IMR-90 (cell line): ENCODE results near the gene ACCSL. TPM values are rescaled to one million over a fixed set of nuclear protein-coding genes. Genes with fewer than 3 reads are reported as not detected.

Experiments
- ATAC-seq: fragments of 200-7000 bp; cut with Tn5 transposase; 2 replicates; pipeline ENCODE4 v1.9.1; 2020; ENCODE audit warnings: low read depth, mild to moderate bottlenecking, moderate library complexity
- BruUV-seq: library from RNA; stranded (reverse); fragments of 400-500 nt; replicated peaks from 2 replicates; lab custom pipeline; 2021; lab: Mats Ljungman, UMichigan
- CTCF ChIA-PET: fragments of 300-600 bp; formaldehyde crosslinking; extraction: SDS; loops from one replicate; lab custom pipeline; 2021; ENCODE audit warnings: antibody characterized with exemption; lab: Yijun Ruan, JAX
- POLR2A ChIA-PET: fragments of 300-600 bp; sonication (Branson Sonifier 250); formaldehyde crosslinking; loops from one replicate; lab custom pipeline; 2022; ENCODE audit warnings: antibody characterized with exemption; ENCODE audit not compliant: unreplicated experiment; lab: Charles Lee
- DNase-seq: peaks from one replicate; pipeline ENCODE4 v3.0.0; 2013
- H2AFZ ChIP-seq: replicated peaks from 2 replicates; pipeline ENCODE3; 2013; ENCODE audit warnings: low read length, mild to moderate bottlenecking; ENCODE audit not compliant: poor library complexity
- H2AK5ac ChIP-seq: 2 replicates; pipeline ENCODE4 v1.6.1; 2013; ENCODE audit warnings: low read depth, low read length, inconsistent platforms
- H2AK9ac ChIP-seq: replicated peaks from 2 replicates; pipeline ENCODE3; 2013; ENCODE audit warnings: mild to moderate bottlenecking, low read depth, low read length, moderate library complexity; ENCODE audit not compliant: poor library complexity
- H2BK120ac ChIP-seq: 2 replicates; pipeline ENCODE4 v1.6.1; 2013; ENCODE audit warnings: low read depth, low read length, inconsistent platforms
- H2BK15ac ChIP-seq: 3 replicates; pipeline ENCODE4 v1.6.1; 2013; ENCODE audit warnings: low read depth, low read length, inconsistent platforms
- H2BK20ac ChIP-seq: 2 replicates; pipeline ENCODE4 v1.6.1; 2013; ENCODE audit warnings: low read depth, mild to moderate bottlenecking, inconsistent platforms, low read length, moderate library complexity
- H2BK5ac ChIP-seq: 2 replicates; pipeline ENCODE4 v1.6.1; 2013; ENCODE audit warnings: mild to moderate bottlenecking, low read depth, low read length, inconsistent platforms; ENCODE audit not compliant: poor library complexity, severe bottlenecking
- H3K14ac ChIP-seq: replicated peaks from 2 replicates; pipeline ENCODE4 v1.6.1; 2013; ENCODE audit warnings: low read depth, low read length, inconsistent platforms
- H3K18ac ChIP-seq: 2 replicates; pipeline ENCODE4 v1.6.1; 2013; ENCODE audit warnings: low read depth, low read length, control low read depth
- H3K23ac ChIP-seq: 2 replicates; pipeline ENCODE4 v1.6.1; 2013; ENCODE audit warnings: low read depth, low read length, inconsistent platforms
- H3K27ac ChIP-seq: 2 replicates; pipeline ENCODE4 v1.5.1; 2013; ENCODE audit warnings: mild to moderate bottlenecking, control low read depth, low read length; ENCODE audit not compliant: insufficient read depth
- H3K27me3 ChIP-seq: 2 replicates; pipeline ENCODE4 v1.6.1; 2013; ENCODE audit warnings: low read length; ENCODE audit not compliant: control insufficient read depth, insufficient read depth
- H3K36me3 ChIP-seq: 2 replicates; pipeline ENCODE4 v1.6.1; 2013; ENCODE audit warnings: low read length, mixed read lengths; ENCODE audit not compliant: control insufficient read depth, insufficient read depth
- H3K4ac ChIP-seq: 2 replicates; pipeline ENCODE4 v1.6.1; 2013; ENCODE audit warnings: low read depth, low read length, inconsistent platforms
- H3K4me1 ChIP-seq: 2 replicates; pipeline ENCODE4 v1.6.1; 2013; ENCODE audit warnings: low read length, mixed read lengths; ENCODE audit not compliant: control insufficient read depth, insufficient read depth
- H3K4me2 ChIP-seq: 2 replicates; pipeline ENCODE4 v1.6.1; 2013; ENCODE audit warnings: low read depth, mild to moderate bottlenecking, control low read depth, low read length, moderate library complexity
- H3K4me3 ChIP-seq: 2 replicates; pipeline ENCODE4 v1.5.1; 2013; ENCODE audit warnings: low read depth, mild to moderate bottlenecking, control low read depth, low read length, moderate library complexity; ENCODE audit not compliant: insufficient read depth
- H3K56ac ChIP-seq: 2 replicates; pipeline ENCODE4 v1.6.1; 2013; ENCODE audit warnings: low read length, inconsistent platforms; ENCODE audit not compliant: insufficient read depth; ENCODE audit errors: extremely low read depth
- H3K79me1 ChIP-seq, 2 experiments: 2 replicates each; pipeline ENCODE4 v1.6.1; 2013; ENCODE audit warnings: low read length in 2 of 2, inconsistent platforms in 1 of 2, low read depth in 1 of 2
- H3K9ac ChIP-seq: 2 replicates; pipeline ENCODE4 v1.6.1; 2013; ENCODE audit warnings: low read depth, low read length, control low read depth
- H3K9me1 ChIP-seq: 2 replicates; pipeline ENCODE4 v1.6.1; 2013; ENCODE audit warnings: low read length, inconsistent platforms; ENCODE audit not compliant: insufficient read depth
- H3K9me3 ChIP-seq: 2 replicates; pipeline ENCODE4 v1.6.1; 2013; ENCODE audit warnings: low read length; ENCODE audit not compliant: control insufficient read depth, insufficient read depth
- H4K20me1 ChIP-seq: 2 replicates; pipeline ENCODE4 v1.6.1; 2013; ENCODE audit warnings: low read length, inconsistent platforms; ENCODE audit not compliant: insufficient read depth
- H4K5ac ChIP-seq: 2 replicates; pipeline ENCODE4 v1.6.1; 2013; ENCODE audit warnings: mild to moderate bottlenecking, low read depth, low read length, control low read depth
- H4K8ac ChIP-seq, 2 experiments: 2 replicates each; pipeline ENCODE4 v1.6.1; 2013; ENCODE audit warnings: low read depth in 2 of 2, low read length in 2 of 2, control low read depth in 1 of 2, inconsistent platforms in 1 of 2
- H4K91ac ChIP-seq: 2 replicates; pipeline ENCODE4 v1.6.1; 2013; ENCODE audit warnings: low read depth, low read length, inconsistent platforms; ENCODE audit not compliant: insufficient read depth
- CHD1 ChIP-seq: IDR thresholded peaks from 2 replicates; pipeline ENCODE4 v1.6.1; 2012; ENCODE audit warnings: low read depth, low read length, improper control_type of control experiment
- MAZ ChIP-seq: IDR thresholded peaks from 2 replicates; pipeline ENCODE4 v1.6.1; 2012; ENCODE audit warnings: low read depth, mild to moderate bottlenecking, low read length, improper control_type of control experiment, moderate library complexity, borderline replicate concordance
- NFE2L2 ChIP-seq: fragments of 150-350 bp; IDR thresholded peaks from 2 replicates; pipeline ENCODE4 v1.6.1; 2016; ENCODE audit warnings: low read depth, mild to moderate bottlenecking, low read length
- WGBS, 2 experiments: methylation state at CpG; one replicate each; pipeline versions ENCODE4 v1.1.5 to v1.1.7; 2013; ENCODE audit warnings: missing lambda C conversion rate in 2 of 2; ENCODE audit not compliant: insufficient read length in 1 of 2; ENCODE audit errors: extremely low coverage in 2 of 2; 5-methylcytosine and 5-hydroxymethylcytosine counted together
- dilution Hi-C: fragments of 300-500 bp; cut with HindIII; formaldehyde crosslinking; loops from one replicate; pipeline ENCODE4 v1.14.3; 2018; ENCODE audit warnings: low sequenced_read_pairs; ENCODE audit not compliant: unreplicated experiment
- in situ Hi-C: fragments of 300-500 bp; cut with MboI; formaldehyde crosslinking; loops from 3 replicates; pipeline ENCODE4 v1.14.3; 2019; ENCODE audit warnings: low sequenced_read_pairs, inconsistent platforms, mixed read lengths
- intact Hi-C: fragments of 100-400 bp; cut with micrococcal nuclease; formaldehyde crosslinking; loops from 2 replicates; pipeline ENCODE4 v1.10.0; 2022
- polyA plus RNA-seq, 3 experiments: library from polyadenylated mRNA; depleted of rRNA; stranded (reverse); fragments of >200 nt; gene quantifications; 2 replicates each; pipeline ENCODE4 v1.2.3, GENCODE V29; 2012; ENCODE audit warnings: low replicate concordance in 1 of 3
- total RNA-seq: library from RNA; depleted of rRNA; stranded (reverse); fragments of >200 nt; gene quantifications from 2 replicates; pipeline ENCODE4 v1.2.3, GENCODE V29; 2012; rRNA removed

Gene ACCSL
- total and polyA plus RNA-seq, 2 of the 4 experiments (the other 2 are of a cell fraction), result not detected

DNA sequence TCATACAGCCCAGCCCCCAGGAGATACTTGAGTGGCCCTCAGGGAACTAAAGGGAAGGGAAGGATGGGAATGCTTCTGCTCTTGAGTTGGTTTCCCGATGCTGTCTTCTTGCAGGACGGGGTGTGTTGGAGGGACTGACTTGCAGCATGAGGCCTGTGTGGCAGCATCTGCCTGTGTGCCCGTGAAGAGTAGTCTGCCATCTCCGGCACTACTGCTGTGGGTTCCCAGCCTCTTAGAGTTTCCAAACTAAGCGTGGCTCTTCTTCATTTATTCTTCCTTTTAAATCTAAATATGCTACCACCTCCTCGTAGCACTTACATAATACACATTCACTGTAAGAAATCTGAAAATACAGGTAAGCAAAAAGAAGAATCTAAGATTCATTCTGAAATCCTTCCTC lies 60.5 kb downstream of the ACCSL start:
- no peak overlapping the region for H3K23ac ChIP-seq
- intact Hi-C loops (no loop called here), dilution Hi-C loops (no loop called here), in situ Hi-C loops (loop anchor here (25.0 kb wide), 1 partner anchor 804 kb away; no protein-coding TSS in a partner anchor)
- WGBS, 2 experiments, result no CpG with 5 or more reads among the region's 6 CpGs
- H3K18ac ChIP-seq, result no peak overlapping the region
- H2AK5ac ChIP-seq, result no peak overlapping the region
- peaks cover 21% of the 10 kb centered on the region for H4K20me1 ChIP-seq
- no peaks in the 10 kb centered on the region for H3K4me1 ChIP-seq
- no TSS peak for BruUV-seq
- no peak overlapping the region for H4K8ac ChIP-seq
- H3K14ac ChIP-seq, result no peak overlapping the region
- H3K9me3 ChIP-seq, result no peaks in the 10 kb centered on the region
- H2BK20ac ChIP-seq, result no peak overlapping the region
- no peak overlapping the region for H4K5ac ChIP-seq
- H2AK9ac ChIP-seq, result no peak overlapping the region
- DNase-seq, result no peak
- ChIA-PET POLR2A (no interaction called here), CTCF (no interaction called here)
- no peak for TF ChIP-seq NFE2L2
- no peak for TF ChIP-seq MAZ
- TF ChIP-seq CHD1, result no peak
- ATAC-seq, result no peak
- no peaks in the 10 kb centered on the region for H3K27me3 ChIP-seq
- no peak overlapping the region for H3K4ac ChIP-seq
- H2AFZ ChIP-seq, result no peak overlapping the region
- no peak overlapping the region for H2BK15ac ChIP-seq
- peaks cover 9 to 29% of the 10 kb centered on the region in 2 experiments; a peak in 3 of 4 replicates for H3K79me1 ChIP-seq
- H3K27ac ChIP-seq, result no peak overlapping the region
- no peak overlapping the region for H3K4me3 ChIP-seq
- no peak overlapping the region for H2BK5ac ChIP-seq
- peaks cover 13% of the 10 kb centered on the region for H3K36me3 ChIP-seq
- H3K56ac ChIP-seq, result no peak overlapping the region
- H3K4me2 ChIP-seq, result no peak overlapping the region
- no peak overlapping the region for H3K9ac ChIP-seq
- no peak overlapping the region for H4K91ac ChIP-seq
- peaks cover 8% of the 10 kb centered on the region for H3K9me1 ChIP-seq
- H2BK120ac ChIP-seq, result no peak overlapping the region

Other genes with a start within 250 kb of the ACCSL start
- 62.9 and 68.6 TPM in 2 replicates for gene ALKBH3, start 167.2 kb upstream of the ACCSL start, total RNA-seq
- 27.7 and 28.3 TPM in 2 replicates for gene ALKBH3, start 167.2 kb upstream of the ACCSL start, polyA plus RNA-seq (2012; rRNA removed)
- gene C11orf96, start 105.3 kb upstream of the ACCSL start, total RNA-seq, result 0.18 and 0.56 TPM in 2 replicates
- 0.97 and 2.7 TPM in 2 replicates for gene C11orf96, start 105.3 kb upstream of the ACCSL start, polyA plus RNA-seq (2012; rRNA removed)
- gene ACCS, start 18.3 kb downstream of the ACCSL start, total RNA-seq, result 1.4 and 1.8 TPM in 2 replicates
- 6.0 and 7.3 TPM in 2 replicates for gene ACCS, start 18.3 kb downstream of the ACCSL start, polyA plus RNA-seq (2012; rRNA removed)
- gene EXT2, start 47.7 kb downstream of the ACCSL start, total RNA-seq, result 66.1 and 85.3 TPM in 2 replicates
- 68.5 and 75.0 TPM in 2 replicates for gene EXT2, start 47.7 kb downstream of the ACCSL start, polyA plus RNA-seq (2012; rRNA removed)